Measurements from ENCODE around the gene HOXD10. TPM values are rescaled to one million over a fixed set of nuclear protein-coding genes. Genes with fewer than 3 reads are reported as not detected.

HOXD10 gene
- total and polyA plus RNA-seq, 2 of the 13 experiments (the other 11 are each of a cell fraction or from before 2014, with no cell fraction given) = not detected

- TF ChIP-seq, protein P1, sequence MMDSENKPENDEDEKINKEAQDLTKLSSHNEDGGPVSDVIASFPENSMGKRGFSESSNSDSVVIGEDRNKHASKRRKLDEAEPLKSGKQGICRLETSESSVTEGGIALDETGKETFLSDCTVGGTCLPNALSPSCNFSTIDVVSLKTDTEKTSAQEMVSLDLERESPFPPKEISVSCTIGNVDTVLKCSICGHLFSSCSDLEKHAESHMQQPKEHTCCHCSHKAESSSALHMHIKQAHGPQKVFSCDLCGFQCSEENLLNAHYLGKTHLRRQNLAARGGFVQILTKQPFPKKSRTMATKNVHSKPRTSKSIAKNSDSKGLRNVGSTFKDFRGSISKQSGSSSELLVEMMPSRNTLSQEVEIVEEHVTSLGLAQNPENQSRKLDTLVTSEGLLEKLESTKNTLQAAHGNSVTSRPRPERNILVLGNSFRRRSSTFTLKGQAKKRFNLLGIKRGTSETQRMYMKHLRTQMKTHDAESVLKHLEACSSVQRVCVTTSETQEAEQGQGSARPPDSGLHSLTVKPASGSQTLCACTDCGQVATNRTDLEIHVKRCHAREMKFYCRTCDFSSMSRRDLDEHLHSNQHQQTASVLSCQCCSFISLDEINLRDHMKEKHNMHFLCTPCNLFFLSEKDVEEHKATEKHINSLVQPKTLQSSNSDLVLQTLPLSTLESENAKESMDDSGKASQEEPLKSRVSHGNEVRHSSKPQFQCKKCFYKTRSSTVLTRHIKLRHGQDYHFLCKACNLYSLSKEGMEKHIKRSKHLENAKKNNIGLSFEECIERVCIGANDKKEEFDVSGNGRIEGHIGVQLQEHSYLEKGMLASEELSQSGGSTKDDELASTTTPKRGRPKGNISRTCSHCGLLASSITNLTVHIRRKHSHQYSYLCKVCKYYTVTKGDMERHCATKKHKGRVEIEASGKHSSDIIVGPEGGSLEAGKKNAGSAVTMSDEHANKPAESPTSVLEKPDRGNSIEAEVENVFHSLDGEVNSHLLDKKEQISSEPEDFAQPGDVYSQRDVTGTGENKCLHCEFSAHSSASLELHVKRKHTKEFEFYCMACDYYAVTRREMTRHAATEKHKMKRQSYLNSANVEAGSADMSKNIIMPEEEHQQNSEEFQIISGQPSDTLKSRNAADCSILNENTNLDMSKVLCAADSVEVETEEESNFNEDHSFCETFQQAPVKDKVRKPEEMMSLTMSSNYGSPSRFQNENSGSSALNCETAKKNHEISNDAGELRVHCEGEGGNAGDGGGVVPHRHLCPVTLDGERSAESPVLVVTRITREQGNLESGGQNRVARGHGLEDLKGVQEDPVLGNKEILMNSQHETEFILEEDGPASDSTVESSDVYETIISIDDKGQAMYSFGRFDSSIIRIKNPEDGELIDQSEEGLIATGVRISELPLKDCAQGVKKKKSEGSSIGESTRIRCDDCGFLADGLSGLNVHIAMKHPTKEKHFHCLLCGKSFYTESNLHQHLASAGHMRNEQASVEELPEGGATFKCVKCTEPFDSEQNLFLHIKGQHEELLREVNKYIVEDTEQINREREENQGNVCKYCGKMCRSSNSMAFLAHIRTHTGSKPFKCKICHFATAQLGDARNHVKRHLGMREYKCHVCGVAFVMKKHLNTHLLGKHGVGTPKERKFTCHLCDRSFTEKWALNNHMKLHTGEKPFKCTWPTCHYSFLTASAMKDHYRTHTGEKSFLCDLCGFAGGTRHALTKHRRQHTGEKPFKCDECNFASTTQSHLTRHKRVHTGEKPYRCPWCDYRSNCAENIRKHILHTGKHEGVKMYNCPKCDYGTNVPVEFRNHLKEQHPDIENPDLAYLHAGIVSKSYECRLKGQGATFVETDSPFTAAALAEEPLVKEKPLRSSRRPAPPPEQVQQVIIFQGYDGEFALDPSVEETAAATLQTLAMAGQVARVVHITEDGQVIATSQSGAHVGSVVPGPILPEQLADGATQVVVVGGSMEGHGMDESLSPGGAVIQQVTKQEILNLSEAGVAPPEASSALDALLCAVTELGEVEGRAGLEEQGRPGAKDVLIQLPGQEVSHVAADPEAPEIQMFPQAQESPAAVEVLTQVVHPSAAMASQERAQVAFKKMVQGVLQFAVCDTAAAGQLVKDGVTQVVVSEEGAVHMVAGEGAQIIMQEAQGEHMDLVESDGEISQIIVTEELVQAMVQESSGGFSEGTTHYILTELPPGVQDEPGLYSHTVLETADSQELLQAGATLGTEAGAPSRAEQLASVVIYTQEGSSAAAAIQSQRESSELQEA (CRISPR knock-in tag; IDR thresholded peaks at IDR 0.05; ENCODE audit: not compliant biosample characterization) = peak; percentile 31
- TF ChIP-seq KAT7 (CRISPR knock-in tag; IDR thresholded peaks at IDR 0.05; ENCODE audit: borderline replicate concordance) (no peak), TIGD3 (CRISPR knock-in tag; IDR thresholded peaks at IDR 0.05; ENCODE audit: borderline replicate concordance) (no peak), EZH2 (conservative IDR thresholded peaks at IDR 0.05; ENCODE audit: low read depth, low read length) (peak; percentile 76; the same call in 1 of the 2 replicates), ZNF879 (CRISPR knock-in tag; IDR thresholded peaks at IDR 0.05) (peak; percentile 80; the same call in 1 of the 2 replicates), ZNF720 (CRISPR knock-in tag; IDR thresholded peaks at IDR 0.05) (no peak), SNRNP70 (IDR thresholded peaks at IDR 0.05; ENCODE audit: low read depth, low read length) (no peak), CTCF (CRISPR knock-in tag; IDR thresholded peaks at IDR 0.05) (peak; percentile 96)
- TF ChIP-seq, protein P2, sequence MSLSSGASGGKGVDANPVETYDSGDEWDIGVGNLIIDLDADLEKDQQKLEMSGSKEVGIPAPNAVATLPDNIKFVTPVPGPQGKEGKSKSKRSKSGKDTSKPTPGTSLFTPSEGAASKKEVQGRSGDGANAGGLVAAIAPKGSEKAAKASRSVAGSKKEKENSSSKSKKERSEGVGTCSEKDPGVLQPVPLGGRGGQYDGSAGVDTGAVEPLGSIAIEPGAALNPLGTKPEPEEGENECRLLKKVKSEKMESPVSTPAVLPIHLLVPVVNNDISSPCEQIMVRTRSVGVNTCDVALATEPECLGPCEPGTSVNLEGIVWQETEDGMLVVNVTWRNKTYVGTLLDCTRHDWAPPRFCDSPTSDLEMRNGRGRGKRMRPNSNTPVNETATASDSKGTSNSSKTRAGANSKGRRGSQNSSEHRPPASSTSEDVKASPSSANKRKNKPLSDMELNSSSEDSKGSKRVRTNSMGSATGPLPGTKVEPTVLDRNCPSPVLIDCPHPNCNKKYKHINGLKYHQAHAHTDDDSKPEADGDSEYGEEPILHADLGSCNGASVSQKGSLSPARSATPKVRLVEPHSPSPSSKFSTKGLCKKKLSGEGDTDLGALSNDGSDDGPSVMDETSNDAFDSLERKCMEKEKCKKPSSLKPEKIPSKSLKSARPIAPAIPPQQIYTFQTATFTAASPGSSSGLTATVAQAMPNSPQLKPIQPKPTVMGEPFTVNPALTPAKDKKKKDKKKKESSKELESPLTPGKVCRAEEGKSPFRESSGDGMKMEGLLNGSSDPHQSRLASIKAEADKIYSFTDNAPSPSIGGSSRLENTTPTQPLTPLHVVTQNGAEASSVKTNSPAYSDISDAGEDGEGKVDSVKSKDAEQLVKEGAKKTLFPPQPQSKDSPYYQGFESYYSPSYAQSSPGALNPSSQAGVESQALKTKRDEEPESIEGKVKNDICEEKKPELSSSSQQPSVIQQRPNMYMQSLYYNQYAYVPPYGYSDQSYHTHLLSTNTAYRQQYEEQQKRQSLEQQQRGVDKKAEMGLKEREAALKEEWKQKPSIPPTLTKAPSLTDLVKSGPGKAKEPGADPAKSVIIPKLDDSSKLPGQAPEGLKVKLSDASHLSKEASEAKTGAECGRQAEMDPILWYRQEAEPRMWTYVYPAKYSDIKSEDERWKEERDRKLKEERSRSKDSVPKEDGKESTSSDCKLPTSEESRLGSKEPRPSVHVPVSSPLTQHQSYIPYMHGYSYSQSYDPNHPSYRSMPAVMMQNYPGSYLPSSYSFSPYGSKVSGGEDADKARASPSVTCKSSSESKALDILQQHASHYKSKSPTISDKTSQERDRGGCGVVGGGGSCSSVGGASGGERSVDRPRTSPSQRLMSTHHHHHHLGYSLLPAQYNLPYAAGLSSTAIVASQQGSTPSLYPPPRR (CRISPR knock-in tag; IDR thresholded peaks at IDR 0.05; ENCODE audit: borderline replicate concordance) = no peak
These were observed 28.3 kb upstream of the HOXD10 start (continued) for GRCh38 chr2:176088048-176088936.

Data from HepG2 (cell line).